Suprapubic skin (tissue), 4 donors: ENCODE data around the gene MYO1E. TPM values are rescaled to one million over a fixed set of nuclear protein-coding genes. Genes with fewer than 3 reads are reported as not detected.

Experiments used
- DNase-seq, 2 donors: peaks; one replicate each; pipeline ENCODE4 v3.0.0-alpha.2; 2019; ENCODE audit warnings: low spot score in 2 of 2
- H3K27ac ChIP-seq: fragments of 200-600 bp; sonication (generic); one replicate; pipeline ENCODE4 v1.5.1; 2019
- H3K27me3 ChIP-seq: fragments of 200-600 bp; sonication (generic); one replicate; pipeline ENCODE4 v1.5.1; 2019
- H3K36me3 ChIP-seq: fragments of 200-600 bp; sonication (generic); one replicate; pipeline ENCODE4 v1.5.1; 2019
- H3K4me1 ChIP-seq: fragments of 200-600 bp; sonication (generic); one replicate; pipeline ENCODE4 v1.5.1; 2019
- H3K4me3 ChIP-seq: fragments of 200-600 bp; sonication (generic); one replicate; pipeline ENCODE4 v1.5.1; 2019; ENCODE audit warnings: mild to moderate bottlenecking
- H3K9me3 ChIP-seq: fragments of 200-600 bp; sonication (generic); one replicate; pipeline ENCODE4 v1.5.1; 2019
- EP300 ChIP-seq: sonication (generic); formaldehyde crosslinking; IDR thresholded peaks from one replicate; pipeline ENCODE4 v1.6.1; 2017; ENCODE audit warnings: antibody characterized with exemption
- POLR2A ChIP-seq, 2 donors: fragments of 450-650 bp; IDR thresholded peaks; one replicate each; pipeline ENCODE4 v1.6.1; 2017; ENCODE audit warnings: antibody characterized with exemption in 2 of 2, mild to moderate bottlenecking in 2 of 2, moderate library complexity in 2 of 2
- POLR2AphosphoS5 ChIP-seq, 3 donors: sonication (generic); formaldehyde crosslinking; IDR thresholded peaks; one replicate each; pipeline ENCODE4 v1.6.1; 2017; ENCODE audit warnings: antibody characterized with exemption in 3 of 3
- WGBS: methylation state at CpG from one replicate; pipeline ENCODE4 v1.1.5; 2018; 5-methylcytosine and 5-hydroxymethylcytosine counted together
- total RNA-seq, 4 donors: library from RNA; depleted of rRNA; stranded (reverse); fragments of >200 nt; gene quantifications; one replicate each; pipeline ENCODE4 v1.1.0, GENCODE V29; 2016
- TF ChIP-seq, protein P1 (sequence below), 2 donors: fragments of 200-600 bp in 1 of 2; fragments of 450-650 bp in 1 of 2; sonication (generic) in 1 of 2; IDR thresholded peaks; one replicate each; pipeline ENCODE4 v1.5.1; 2016 to 2019; ENCODE audit warnings: antibody characterized with exemption in 2 of 2, mild to moderate bottlenecking in 1 of 2, moderate library complexity in 1 of 2

MYO1E gene
- total RNA-seq, 4 donors from 2014 or later, result 79.7 to 171 (median 144) TPM

- 96% methylated on average over 8 of the region's 8 CpGs for WGBS
- DNase-seq, result no peak
Observed at GRCh38 chr15:59311195-59311594, 61.5 kb downstream of the MYO1E start.

DNA sequence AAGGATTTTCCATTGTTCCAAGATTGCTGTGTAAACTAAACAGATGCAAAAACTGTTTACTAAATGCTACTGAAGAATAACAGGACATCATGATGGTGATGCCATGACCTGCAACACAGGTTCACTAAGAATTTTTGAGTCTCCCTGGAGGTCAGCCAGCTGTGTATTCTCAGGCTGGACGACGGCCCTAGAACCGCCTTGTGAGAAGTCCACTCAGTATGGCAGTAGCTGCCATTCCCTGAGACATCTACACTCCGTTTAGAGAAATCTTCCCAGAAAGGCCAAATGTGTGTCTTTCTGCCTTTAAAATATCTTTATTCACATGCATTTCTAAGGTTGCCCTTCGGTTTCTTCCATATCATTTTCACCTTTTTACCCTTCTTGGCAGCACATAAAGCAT is 63.3 kb downstream of the MYO1E start:
- peaks cover 24% of the 10 kb centered on the region for H3K4me1 ChIP-seq
- H3K27ac ChIP-seq, result no peak overlapping the region
- H3K36me3 ChIP-seq, result no peaks in the 10 kb centered on the region
- no peak for DNase-seq
- 80% methylated on average over 5 of the region's 5 CpGs for WGBS
- H3K27me3 ChIP-seq, result no peaks in the 10 kb centered on the region
- TF ChIP-seq POLR2A (IDR thresholded peaks at IDR 0.05) (no peak), POLR2AphosphoS5 (IDR thresholded peaks at IDR 0.05) (no peak), EP300 (no peak)
- TF ChIP-seq, protein P1, sequence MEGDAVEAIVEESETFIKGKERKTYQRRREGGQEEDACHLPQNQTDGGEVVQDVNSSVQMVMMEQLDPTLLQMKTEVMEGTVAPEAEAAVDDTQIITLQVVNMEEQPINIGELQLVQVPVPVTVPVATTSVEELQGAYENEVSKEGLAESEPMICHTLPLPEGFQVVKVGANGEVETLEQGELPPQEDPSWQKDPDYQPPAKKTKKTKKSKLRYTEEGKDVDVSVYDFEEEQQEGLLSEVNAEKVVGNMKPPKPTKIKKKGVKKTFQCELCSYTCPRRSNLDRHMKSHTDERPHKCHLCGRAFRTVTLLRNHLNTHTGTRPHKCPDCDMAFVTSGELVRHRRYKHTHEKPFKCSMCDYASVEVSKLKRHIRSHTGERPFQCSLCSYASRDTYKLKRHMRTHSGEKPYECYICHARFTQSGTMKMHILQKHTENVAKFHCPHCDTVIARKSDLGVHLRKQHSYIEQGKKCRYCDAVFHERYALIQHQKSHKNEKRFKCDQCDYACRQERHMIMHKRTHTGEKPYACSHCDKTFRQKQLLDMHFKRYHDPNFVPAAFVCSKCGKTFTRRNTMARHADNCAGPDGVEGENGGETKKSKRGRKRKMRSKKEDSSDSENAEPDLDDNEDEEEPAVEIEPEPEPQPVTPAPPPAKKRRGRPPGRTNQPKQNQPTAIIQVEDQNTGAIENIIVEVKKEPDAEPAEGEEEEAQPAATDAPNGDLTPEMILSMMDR (IDR thresholded peaks at IDR 0.05), result no peak
- H3K9me3 ChIP-seq, result no peaks in the 10 kb centered on the region
- H3K4me3 ChIP-seq, result no peak overlapping the region

More at GRCh38 chr15:59311195-59311594, 61.5 kb downstream of the MYO1E start:
- H3K36me3 ChIP-seq, result no peaks in the 10 kb centered on the region
- no peaks in the 10 kb centered on the region for H3K27me3 ChIP-seq
- H3K27ac ChIP-seq, result no peak overlapping the region
- no peaks in the 10 kb centered on the region for H3K9me3 ChIP-seq
- TF ChIP-seq POLR2A (IDR thresholded peaks at IDR 0.05), result no peak
- peaks cover 40% of the 10 kb centered on the region for H3K4me1 ChIP-seq
- H3K4me3 ChIP-seq, result no peak overlapping the region

GRCh38 chr15:59307165-59307537 is 65.5 kb downstream of the MYO1E start:
- no peak for TF ChIP-seq POLR2A (IDR thresholded peaks at IDR 0.05)
- Histone ChIP-seq H3K4me1 (peaks cover 7% of the 10 kb centered on the region), H3K9me3 (no peaks in the 10 kb centered on the region), H3K27me3 (no peaks in the 10 kb centered on the region), H3K36me3 (no peaks in the 10 kb centered on the region), H3K27ac (no peak overlapping the region), H3K4me3 (no peak overlapping the region)
- DNase-seq, result no peak
- WGBS, result 94% methylated on average over 6 of the region's 6 CpGs

DNA sequence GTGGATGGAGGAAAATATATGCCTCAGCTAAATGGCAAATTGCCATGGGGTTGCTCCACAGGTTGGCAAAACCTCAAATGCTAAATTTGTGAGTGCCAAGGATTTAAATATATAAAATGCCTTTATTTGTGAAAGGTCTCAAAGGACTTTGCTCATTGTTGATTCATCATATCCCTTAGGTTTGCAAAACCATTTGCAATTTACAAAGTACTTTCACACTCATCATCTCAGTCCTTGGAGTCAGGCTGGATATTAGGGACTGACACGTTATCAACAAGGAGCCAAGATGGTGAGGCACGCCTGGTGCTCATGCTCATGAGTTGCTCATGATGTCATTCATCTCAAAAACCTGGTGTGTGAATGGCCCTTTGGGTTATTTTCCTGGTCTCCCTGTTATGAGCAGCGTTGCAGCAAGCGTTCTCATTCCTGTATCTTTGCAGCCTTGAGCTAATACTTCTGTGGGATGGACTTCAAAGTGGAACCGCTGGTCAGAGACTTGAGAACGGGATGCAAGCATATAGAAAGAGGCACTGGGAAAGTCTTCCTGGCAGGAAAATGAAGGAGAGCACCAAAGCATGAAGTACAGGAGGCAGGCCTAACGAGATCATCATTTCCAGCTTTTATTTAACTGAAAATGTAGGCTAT is 66.0 kb downstream of the MYO1E start:
- Histone ChIP-seq H3K9me3 (no peaks in the 10 kb centered on the region), H3K27ac (no peak overlapping the region), H3K27me3 (no peaks in the 10 kb centered on the region), H3K4me1 (peaks cover 7% of the 10 kb centered on the region), H3K36me3 (no peaks in the 10 kb centered on the region), H3K4me3 (no peak overlapping the region)
- DNase-seq, result no peak
- 76% methylated on average over 7 of the region's 7 CpGs for WGBS
- TF ChIP-seq POLR2AphosphoS5 (IDR thresholded peaks at IDR 0.05), result no peak
- TF ChIP-seq POLR2A (IDR thresholded peaks at IDR 0.05), result no peak
- no peak for TF ChIP-seq EP300
- TF ChIP-seq, protein P1 (IDR thresholded peaks at IDR 0.05), result no peak

DNA sequence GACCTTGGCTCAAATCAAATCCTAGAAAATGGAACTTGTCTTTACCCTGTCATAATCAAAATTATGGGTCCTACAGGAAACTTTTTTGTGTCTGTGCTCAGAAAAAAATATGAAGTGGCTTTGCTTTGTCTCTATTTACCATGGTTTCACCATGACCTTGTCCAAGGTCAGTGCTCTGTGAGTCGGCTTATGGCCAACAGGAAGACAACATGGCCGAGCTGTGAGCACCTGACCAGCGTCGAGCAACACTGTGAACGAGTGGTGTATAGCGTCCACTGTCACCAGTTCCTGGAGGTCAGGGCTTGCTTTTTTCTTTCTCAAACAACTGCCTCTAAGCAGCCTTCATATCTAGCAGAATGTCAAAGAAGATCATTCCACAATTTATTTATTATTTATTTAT is 67.9 kb downstream of the MYO1E start:
- 96% methylated on average over 6 of the region's 6 CpGs for WGBS
- Histone ChIP-seq H3K9me3 (no peaks in the 10 kb centered on the region), H3K4me1 (peaks cover 19% of the 10 kb centered on the region), H3K27ac (no peak overlapping the region), H3K36me3 (no peaks in the 10 kb centered on the region), H3K4me3 (no peak overlapping the region), H3K27me3 (no peaks in the 10 kb centered on the region)
- peak in 1 of 2 donors; percentile 52 for DNase-seq
- TF ChIP-seq, protein P1 (IDR thresholded peaks at IDR 0.05), result no peak
- no peak for TF ChIP-seq POLR2A (IDR thresholded peaks at IDR 0.05)
- TF ChIP-seq POLR2AphosphoS5 (IDR thresholded peaks at IDR 0.05), result no peak
- TF ChIP-seq EP300, result no peak

DNA sequence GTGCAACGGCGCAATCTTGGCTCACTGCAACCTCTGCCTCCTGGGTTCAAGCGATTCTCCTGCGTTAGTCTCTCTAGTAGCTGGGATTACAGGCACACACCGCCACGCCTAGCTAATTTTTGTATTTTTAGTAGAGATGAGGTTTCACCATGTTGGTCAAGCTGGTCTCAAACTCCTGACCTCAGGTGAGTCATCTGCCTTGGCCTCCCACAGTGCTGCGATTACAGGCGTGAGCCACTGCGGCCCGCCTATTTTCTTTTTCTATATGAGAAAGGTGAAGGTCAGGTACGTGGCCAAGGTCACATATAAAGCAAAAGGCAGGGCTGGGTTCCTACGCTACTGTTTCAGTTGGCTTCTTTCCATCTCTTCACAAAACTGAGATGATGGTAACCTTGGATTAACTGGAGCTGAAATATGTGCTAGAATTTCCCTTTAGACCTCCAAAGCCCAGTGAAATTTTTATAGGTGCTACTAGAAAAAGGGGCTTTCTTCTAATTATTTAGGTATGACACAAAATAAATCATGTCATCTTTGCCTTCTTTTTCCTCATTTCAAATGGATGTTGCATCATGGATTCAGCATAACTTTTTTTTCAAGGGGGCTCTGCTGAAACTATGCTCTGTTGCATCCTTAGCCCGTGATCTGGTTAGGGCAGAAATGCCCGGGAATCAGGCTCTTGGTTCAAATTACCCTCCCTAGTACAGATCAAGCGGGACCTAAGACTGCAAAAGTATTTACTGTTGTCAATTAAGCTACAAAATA is 68.5 kb downstream of the MYO1E start:
- no peak for DNase-seq
- H3K27me3 ChIP-seq, result no peaks in the 10 kb centered on the region
- peaks cover 24% of the 10 kb centered on the region for H3K4me1 ChIP-seq
- no peak overlapping the region for H3K4me3 ChIP-seq
- H3K27ac ChIP-seq, result no peak overlapping the region
- 90% methylated on average over 15 of the region's 15 CpGs for WGBS
- TF ChIP-seq POLR2AphosphoS5 (IDR thresholded peaks at IDR 0.05) (no peak), POLR2A (IDR thresholded peaks at IDR 0.05) (no peak)
- TF ChIP-seq, protein P1 (IDR thresholded peaks at IDR 0.05), result no peak
- H3K9me3 ChIP-seq, result no peaks in the 10 kb centered on the region
- no peaks in the 10 kb centered on the region for H3K36me3 ChIP-seq
